ENCODE results near the gene SCEL.

Gene SCEL

DNA sequence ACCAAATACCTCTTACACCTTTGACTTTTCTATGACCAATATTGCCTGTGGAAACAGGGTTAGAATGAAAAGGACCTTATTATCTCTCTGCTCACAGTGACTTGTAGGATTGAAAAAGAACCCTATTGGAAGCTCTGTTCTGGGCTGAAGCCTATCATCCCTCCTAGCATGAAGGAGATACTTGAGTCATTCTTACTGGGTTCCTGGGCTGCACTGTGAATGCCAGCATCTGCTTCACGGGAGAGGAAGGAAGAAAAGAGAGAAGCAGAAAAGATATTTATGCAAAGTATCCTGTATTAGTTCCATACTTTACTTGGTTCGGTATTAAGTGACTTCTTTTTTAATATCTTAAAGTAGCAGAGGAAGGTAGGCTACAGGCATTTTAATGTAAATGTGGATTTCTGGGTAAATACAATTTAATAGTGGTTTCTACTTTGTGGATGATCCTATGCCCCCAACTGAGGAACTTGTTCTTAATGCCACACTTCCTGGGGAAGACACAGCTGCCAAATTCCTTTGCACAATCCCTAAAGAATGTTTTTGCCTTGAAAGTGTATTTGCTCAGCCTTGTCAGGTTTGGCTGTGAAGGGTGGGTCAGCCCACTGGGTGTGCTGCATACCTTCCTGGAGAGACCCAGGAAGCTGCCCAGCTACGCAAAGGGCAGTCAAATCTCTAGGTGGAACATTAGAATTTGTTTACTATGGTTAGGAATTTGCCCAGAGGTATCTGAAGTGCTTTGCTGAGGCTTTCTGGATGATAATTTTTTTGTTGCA is 13.7 kb upstream of the SCEL start:
- DNase-seq, result no peak

DNA sequence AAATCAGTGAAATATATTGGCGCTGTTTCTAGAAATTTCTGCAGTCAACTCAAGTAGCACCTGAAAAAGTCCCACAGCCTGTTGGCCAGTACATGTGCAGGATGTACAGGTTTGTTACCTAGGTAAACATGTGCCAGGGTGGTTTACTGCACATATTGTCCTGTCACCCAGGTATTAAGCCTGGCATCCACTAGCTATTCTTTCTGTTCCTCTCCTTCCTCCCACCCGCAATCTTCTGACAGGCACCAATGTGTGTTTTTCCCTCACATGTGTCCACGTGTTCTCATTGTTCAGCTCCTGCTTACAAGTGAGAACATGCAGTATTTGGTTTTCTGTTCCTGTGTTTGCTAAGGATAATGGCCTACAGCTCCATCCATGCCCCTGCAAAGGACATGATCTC is 13.1 kb upstream of the SCEL start:
- no peak for DNase-seq

DNA sequence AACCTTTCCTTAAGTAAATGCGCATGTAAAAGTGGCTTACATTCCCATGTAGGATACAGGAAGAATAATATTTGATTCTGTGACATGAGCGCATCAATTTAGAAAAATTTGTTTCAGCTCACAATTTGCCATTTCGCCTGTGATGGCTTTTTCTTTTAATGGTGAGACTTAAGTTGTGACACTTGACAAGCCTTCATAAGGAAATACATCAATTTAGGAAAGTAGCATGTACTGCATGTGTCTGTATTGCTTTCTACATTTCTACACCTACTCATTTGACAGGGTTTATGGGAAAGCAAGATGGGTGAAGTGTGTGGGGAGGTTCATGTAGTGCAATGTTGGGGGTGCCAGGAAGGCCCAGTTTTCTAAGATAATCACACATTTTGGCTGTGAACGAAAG is 12.1 kb upstream of the SCEL start:
- DNase-seq, result no peak

DNA sequence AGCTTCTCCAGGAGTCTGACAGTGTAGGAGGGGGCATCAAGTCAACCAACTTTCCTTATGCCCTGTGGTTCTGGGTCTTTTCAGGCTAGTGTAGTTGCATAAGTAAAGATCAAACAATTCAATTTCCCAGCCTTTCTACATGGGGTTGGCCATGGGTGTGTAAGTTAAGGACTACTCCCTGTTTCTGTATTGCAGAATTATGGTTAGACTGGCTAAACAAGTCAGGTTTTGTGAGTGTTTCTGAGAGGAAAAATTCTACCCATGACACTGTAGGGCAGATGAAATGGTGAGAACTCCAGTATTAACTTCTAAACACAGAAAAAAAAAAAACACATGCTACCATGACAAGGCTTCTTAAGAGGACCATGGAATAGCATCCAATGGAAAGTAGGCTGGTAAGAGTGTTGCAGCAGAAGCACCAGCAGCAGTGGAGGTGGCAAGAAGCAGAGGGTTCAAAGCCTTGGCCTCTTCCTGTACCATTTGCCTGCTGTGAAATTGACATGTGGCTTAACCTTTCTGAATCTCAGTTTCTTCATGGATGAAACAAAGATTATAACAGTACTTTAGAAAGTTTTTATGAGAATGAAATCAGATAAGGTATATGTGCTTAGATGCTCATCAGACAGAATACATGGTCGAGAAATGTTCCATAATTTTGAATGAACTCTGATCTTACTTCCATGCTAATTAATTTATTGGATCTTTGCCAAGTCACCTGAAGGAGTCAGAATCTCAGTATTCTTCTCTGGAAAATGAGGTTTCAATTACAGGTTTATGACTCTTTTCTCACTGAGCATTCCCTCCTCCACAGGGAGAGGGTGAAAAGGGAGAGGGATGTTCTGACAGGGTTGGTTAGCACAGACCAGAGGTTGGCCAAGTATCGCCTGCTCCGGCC is 11.4 kb upstream of the SCEL start:
- DNase-seq, result no peak

DNA sequence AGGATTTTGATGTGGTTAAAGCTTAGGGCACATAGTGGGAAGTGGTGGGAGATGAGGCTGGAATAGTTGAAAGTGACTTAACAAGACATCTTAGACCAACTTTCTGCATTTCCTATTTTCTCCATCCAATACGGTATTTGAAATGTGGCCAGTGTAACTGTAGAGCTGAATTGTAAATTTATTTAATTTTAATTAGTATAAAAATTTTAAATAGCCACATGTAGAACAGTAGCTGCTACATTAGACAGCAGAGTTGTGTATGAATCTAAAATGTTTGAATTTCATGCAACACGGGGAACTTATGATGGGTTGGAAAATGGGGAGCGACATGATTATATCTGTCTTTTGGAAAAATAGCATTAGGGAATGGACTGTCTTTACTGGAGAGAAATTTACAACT is 7.1 kb upstream of the SCEL start:
- DNase-seq, result no peak

DNA sequence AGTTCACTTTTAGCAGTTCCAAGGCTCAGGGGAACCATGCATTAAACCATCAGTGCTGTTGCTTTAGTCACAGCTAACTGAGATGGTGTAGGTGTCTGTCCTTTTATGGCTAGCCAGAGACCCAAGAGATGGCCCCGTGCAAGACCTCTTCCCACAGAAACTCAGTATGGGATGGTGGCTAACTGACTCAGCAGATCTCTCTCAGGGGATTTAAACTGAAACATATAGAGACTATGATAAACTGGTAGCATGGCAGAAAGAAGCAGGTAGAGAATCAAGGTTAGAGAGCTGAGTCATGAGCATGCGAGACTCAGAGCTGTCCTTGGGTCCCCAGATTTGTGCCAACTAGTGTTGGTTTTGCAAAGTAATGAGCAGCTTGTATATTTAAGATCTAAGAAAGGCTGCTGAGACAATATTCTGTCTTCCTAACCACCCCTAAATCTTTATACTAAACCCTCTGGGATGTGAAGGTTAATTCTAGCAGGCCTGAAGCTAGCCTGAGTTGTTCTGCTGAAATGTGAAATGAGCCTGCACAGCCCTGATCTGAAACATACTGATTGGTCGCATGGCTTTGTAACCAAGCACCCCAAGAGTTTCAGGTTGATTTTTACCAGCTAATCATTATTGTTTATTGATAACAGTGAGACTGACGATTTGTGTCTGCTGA is 6.5 kb upstream of the SCEL start:
- DNase-seq, result no peak

DNA sequence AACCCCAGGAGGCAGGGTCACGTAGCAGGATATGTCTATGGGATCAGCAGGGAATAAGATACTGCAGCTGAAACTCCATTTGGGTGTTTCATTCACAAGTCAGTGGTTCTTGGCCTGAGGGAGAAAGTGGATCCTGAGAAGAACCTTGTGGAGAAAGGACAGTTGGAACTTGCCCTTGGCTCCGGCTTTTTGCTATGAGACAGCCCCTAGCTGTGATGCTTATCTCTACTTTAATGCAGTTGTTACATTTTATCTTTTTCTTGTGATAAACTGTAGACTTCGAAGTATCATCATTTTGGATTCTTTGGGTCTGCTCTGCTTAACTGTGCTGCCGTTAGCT is 6.0 kb upstream of the SCEL start:
- DNase-seq, result no peak

DNA sequence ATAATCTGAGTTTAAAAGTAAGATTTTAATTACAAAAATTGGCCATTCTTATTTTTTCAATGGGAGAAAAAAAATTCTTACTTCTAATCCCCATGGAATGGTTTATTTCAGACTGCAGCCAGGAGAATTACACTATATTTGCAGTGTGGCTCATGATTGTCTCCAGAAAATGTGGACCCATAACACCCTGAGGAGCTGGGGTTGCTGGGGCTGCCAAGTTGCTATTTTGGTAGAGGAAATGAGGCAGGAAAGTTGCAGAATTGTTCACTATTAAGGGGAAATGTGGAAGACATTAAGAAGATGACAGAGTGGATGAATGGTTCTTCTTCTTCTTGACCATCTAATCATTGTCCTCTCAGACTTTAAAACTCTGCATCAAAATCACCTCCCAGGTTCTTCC is 4.6 kb upstream of the SCEL start:
- DNase-seq, result no peak

DNA sequence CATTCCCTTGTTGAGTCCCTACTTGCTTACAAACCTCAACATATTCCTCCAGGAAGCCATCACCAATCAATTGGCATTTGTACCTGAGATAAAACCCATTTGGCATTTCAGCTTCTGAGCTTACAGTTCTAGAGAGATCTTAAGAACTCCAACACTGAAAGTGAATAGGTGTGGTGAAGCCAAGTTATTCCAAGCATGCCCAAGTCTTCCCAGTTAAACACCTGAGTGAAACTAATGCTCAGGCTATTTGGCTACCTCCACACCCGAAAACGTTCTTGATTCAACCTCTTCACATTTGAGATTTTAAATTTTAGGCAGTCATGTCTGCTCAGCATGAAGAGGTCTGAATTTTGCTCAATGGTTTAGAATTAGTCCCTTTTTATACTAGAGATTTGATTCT is 2.5 kb upstream of the SCEL start:
- DNase-seq, result no peak

DNA sequence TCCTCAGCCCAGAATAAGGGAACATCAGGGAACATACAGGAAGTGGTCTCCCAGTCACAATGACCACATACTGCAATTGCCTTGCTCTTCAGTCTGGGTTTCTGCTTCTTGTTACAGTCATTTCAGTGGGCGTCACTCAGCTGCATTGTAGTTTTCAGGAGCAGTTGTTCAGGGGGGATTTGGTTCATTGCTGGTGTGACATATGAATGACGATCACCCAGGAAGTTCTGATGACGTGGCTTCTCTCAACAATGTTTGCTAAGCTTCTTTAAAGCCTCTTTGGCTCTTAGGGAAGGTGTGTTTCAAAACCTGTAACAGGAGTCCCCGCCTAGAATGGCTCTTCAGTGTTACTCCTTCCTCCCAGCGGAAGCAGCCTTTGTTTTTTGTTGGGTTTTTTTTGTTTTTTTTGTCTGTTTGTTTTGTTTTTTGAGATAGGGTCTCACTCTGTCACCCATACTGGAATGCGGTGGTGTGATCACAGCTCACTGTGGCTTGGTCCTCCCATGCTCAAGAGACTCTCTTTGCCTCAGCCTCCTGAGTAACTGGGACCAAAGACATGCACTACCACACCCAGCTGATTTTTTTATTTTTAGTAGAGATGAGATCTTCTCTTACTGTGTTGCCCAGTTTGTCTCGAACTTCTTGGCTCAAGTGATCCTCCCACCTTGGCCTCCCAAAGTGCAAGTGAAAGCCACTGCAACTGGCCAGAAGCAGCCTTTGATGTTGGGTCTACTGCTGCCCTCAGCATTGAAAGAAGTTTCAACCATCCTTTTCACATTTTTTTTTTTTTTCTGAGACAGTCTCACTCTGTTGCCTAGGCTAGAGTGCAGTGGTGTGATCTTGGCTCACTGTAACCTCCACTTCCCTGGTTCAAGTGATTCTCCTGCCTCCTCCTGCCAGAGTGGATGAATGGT is 1.4 kb upstream of the SCEL start:
- DNase-seq, result no peak

DNA sequence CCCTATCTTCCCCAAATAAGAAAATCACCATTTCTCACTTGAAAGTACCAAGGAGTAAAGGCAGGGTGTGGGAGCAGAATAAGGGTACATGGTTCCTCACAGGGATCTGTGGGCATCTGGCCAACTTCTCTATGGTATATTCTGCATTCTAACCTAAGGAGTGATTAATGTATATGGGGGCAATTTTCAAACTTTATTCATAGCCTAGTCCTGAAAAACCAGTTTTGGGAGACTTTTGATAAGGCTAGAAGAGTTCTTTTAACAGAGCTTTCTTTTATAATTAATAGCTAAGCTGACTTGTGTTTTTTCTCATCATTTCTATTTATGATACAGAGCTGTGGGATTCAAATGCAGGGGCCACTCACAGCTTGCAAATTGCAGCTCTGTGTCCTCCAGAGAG is 852 bp downstream of the SCEL start:
- no peak for DNase-seq

DNA sequence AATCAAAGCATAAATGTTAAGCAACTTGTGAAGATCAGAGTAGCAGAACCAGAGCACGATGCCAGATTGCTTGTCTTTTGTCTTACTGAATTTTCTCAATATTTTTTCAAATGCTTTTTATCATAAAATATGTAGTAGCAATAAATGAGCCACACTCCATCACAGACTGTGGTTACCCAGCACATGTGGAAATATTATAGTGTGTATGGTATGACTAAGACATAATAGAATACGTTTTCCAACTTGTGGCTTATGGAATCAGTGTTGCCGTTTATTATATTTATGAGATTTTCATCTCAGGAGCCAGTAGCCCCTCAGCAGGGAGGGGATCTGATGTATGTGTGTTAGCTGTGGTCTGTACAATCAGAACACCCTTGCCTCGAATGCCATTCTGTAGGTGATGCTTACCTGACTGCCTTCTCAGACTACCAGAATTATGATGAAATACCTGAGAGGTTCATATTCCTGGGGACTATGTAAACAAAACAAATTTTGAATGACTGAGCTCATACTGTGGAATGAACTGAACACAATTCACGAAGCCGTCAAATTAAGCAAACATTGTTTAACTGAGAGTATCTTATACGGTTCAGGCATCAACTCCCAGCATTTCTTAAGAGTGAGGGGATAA is 1.9 kb downstream of the SCEL start:
- DNase-seq, result no peak

DNA sequence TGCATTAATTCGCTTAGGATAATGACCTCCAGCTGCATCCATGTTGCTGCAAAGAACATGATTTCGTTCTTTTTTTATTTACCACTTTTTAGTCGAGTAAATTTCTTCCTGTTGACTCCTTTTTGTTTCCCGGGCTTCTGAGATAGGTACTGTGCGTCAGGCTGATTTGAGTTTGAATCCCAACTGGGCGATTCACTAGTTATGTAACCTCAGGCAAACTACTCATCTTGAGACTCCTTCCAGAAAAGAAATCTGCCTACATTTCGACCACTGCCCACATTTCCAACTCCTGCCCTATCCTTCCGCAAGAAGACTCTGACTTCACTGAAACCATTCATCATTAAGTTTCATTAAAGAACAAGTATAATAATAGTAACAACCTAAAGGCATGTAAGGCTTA is 8.2 kb downstream of the SCEL start:
- no peak for DNase-seq

DNA sequence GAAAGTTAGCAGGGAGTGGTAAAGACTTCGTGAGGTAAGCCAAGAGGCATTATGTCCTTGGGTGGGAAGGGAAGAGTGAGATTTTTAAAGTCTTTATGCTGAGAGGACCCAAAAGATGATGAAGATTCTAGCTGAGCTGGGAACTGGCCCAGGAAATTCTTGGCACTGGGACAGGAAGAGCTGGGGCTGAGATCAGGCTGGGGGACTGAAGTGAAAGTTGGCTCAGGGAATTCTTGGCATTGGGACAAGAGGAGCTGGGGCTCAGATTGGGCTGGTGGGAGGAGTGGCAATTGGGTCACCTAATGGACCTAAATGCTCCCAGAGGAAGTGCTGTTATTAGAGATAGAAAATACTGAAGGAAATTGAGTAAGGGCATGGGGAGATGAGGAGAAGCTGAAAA is 8.8 kb downstream of the SCEL start:
- DNase-seq, result no peak

DNA sequence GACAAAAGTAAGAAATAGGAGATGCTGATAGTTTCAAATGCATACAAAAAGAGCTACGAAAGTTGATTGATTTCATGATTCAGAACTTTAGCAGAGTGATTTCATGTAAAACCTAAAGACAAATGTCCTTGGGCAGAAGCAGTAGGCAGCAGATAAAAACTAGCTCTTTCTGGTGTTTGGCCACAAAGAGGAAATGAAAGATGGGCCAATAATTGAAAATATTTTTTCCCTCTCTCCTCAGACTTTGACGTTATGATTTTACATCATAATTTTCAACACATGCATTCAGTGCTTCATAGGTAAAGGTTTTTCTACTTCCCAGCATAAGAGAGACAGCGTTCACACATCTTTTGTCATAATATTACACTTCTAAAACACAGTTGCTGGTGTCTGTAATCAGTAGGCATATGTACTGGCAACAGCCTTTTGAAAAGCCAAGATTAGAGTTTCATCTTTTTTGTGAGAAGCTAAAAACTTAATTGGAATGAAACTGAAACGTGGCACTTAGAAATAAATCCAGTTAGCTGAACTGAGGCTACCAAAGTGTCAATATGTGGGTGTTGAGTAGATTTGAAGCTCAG is 9.3 kb downstream of the SCEL start:
- no peak for DNase-seq

DNA sequence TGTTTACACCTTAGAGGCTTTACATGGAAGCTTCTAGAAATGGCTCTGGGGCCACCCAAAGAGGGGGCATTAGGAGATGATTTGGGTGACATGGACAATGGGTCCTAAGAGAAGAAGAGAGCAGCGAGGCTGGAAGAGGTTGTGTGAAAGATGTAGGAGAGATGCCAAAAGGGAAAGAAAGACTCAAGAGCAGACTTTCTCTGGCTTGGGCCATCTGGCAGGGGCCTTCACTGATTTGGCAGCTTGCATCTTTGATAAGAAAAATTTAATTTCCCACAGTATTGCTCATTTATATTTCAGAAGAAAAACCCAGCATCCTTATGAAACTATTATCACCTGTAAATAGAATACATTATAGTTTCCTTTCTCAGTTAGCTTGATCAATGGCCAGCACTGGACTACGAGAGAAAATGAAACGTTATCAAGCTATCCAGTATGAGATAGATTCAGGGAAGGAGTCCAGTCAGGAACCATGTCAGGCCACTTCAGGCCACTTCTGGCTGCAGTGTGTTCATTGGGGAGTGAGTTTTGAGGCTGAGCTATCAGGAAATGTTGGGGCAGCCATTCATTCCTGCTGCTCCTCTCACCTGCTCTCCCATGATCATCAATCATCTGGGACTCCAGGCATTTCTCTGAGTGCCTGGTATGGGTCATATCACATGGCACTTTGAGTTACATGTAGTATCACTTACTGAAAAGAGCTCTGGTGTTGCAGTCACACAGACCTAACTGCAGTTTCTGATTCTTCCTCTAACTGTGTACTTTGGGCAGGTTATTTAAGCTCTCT is 10.3 kb downstream of the SCEL start:
- no peak for DNase-seq

DNA sequence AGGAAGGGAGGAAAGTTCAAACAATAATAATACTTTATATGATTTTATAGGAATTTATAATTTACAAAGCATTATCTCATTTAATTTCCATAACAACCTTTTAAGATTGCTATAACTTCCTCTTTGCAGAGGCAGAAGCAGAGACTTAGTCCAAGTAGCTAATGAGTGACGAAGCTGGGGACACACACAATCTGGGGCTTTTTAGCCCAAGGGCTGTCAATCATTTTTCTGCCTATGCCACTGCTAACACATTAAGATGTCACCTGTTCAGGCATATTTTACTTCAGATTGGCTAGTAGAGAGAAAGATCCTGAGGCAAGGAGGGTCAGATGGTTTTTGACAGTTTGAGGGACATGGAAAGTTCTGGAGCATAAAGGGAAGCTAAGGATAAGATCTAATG is 12.6 kb downstream of the SCEL start:
- no peak for DNase-seq

DNA sequence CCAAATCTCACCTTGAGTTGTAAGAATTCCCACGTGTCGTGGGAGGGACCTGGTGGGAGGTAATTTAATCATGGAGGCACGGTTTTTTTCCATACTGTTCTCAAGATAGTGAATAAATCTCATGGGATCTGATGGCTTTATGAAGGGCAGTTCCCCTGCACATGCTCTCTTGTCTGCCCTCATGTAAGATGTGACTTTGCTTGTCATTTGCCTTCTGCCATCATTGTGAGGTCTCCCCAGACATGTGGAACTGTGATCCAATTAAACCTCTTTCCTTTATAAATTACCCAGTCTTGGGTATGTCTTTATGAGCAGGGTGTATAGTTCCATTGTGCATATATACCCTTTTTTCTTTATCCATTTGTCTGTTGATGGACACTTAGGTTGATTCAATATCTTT is 13.1 kb downstream of the SCEL start:
- DNase-seq, result no peak

DNA sequence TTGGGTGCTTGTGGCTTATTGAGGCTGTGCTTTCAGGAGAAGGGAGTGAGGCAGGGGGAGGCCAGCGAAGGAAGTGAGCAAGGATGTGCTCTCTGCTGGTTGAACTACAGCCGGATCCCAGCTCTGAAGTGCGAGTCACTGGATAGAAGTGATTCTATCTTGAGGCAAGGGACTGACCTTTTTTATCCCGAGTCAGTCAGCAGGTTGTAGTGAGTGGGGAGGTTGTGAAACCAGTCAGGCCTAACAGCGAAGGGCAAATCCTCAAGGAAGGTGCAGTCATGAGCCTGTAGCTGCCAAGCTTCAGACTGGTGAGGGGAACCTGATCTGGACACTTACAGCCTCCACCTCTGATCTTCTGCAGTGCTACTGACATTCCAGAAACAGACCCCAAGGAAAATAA is 18.6 kb downstream of the SCEL start:
- DNase-seq, result no peak

DNA sequence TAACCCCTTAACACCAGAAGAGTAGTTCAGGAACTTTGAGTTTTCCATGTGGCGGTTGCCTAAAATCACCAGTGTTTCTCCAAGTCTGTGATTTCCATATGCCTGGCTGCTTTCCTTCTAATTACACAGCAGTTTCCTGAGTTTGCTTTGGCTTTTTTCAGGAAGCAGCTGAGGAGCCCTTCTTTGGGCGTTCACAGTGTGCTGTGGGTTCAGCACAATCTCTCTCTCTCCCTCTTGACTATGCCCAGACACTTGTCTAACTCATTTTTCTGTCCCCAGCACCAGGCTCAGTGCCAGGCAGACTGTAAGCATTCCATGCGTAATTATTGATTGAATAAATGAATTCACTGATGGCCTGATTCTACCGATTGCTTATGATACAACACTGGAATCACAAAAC is 19.7 kb downstream of the SCEL start:
- no peak for DNase-seq

DNA sequence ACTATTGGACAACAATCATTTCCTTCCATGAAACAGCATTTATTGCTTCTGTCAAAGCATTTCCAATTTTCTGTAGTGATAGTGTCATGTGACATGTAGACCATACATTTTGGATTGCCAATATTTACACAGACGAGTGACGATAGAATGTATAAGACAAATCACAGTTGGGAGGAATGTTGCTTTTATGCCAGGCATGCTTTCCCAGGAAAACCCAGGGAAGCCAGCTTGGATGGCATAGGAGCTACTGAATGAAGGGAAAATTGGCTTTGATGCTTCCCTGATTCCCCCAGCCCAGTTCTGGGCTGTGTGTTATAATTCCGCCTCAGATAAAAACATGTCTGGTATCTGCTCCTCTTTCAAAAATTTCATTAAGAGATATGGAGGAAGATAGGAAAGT is 22.5 kb downstream of the SCEL start:
- no peak for DNase-seq
